ENCODE results near the gene PPY. TPM values are rescaled to one million over a fixed set of nuclear protein-coding genes. Genes with fewer than 3 reads are reported as not detected.

The PPY gene
- polyA plus RNA-seq, 3 donors: not detected

DNA sequence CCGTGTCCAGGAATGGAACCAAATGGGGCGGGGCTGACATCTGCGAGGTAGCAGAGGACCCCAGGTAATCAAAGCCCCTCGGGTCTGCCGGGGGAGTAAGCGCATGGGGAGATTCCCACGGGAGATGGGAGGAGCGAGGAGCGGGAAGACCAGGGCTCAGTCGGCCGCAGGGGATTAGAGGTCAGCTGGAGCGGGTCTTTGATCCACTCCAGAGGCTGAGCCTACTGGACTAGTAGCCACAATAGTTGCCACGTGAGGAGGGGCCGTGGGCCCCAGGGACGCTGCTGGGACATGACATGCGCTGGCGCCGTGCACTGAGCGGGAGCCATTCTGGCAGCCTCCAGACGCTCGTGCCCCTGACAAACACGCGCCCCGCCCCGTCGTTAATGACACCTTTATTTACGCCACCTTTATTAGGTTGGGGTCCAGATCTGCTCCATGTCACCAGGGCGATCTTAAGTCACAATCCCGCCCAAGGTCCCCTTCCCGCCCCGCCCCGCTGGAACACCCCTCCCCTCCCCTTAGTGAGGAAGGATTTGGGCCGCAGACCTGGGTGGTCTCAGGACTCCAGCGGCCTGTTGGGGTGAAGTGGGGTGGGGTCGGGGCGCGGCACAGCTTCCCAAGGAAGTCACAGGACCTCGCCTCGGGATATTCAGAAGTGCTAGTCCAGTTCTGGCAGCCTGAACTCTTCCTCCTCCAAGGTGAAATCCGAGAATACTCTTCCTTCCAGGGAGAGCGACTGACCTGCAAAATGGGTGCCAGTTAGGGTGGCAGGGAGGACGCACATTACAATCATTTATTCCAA is 15.0 kb downstream of the PPY start:
- intact Hi-C loops (cut with micrococcal nuclease): no loop called here
- no peak overlapping the region for H3K9ac ChIP-seq (ENCODE audit: insufficient read depth, low read length, poor library complexity, severe bottlenecking)
- H3K27me3 ChIP-seq (ENCODE audit: control insufficient read depth in 2 of 2, insufficient read depth in 2 of 2, low read length in 2 of 2): peaks cover 25 to 50% of the 10 kb centered on the region in 2 donors
- peak overlapping the region in 1 of 3 experiments; percentile 36 for H3K4me3 ChIP-seq (replicated peaks in 1 of 3; ENCODE audit: low read depth in 2 of 3, low read length in 3 of 3)
- H3K27ac Mint-ChIP-seq: no peak overlapping the region
- H3K4me3 Mint-ChIP-seq: peak overlapping the region; percentile 57 to 88
- peaks cover 0 to 13% (median 5%) of the 10 kb centered on the region in 7 donors for H3K9me3 Mint-ChIP-seq
- H3K9me3 ChIP-seq (replicated peaks in 1 of 2; ENCODE audit: control insufficient read depth in 1 of 2, insufficient read depth in 1 of 2, low read length in 2 of 2): peaks cover 0 to 5% of the 10 kb centered on the region in 2 donors
- no peaks in the 10 kb centered on the region for H3K79me2 ChIP-seq (ENCODE audit: insufficient read depth, low read length)
- peaks cover 14% of the 10 kb centered on the region for H3K4me1 Mint-ChIP-seq
- TF ChIP-seq, protein P1, sequence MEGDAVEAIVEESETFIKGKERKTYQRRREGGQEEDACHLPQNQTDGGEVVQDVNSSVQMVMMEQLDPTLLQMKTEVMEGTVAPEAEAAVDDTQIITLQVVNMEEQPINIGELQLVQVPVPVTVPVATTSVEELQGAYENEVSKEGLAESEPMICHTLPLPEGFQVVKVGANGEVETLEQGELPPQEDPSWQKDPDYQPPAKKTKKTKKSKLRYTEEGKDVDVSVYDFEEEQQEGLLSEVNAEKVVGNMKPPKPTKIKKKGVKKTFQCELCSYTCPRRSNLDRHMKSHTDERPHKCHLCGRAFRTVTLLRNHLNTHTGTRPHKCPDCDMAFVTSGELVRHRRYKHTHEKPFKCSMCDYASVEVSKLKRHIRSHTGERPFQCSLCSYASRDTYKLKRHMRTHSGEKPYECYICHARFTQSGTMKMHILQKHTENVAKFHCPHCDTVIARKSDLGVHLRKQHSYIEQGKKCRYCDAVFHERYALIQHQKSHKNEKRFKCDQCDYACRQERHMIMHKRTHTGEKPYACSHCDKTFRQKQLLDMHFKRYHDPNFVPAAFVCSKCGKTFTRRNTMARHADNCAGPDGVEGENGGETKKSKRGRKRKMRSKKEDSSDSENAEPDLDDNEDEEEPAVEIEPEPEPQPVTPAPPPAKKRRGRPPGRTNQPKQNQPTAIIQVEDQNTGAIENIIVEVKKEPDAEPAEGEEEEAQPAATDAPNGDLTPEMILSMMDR (IDR thresholded peaks at IDR 0.05): no peak
- H3K4me1 ChIP-seq (ENCODE audit: control insufficient read depth in 1 of 2, insufficient read depth in 2 of 2, low read length in 2 of 2): peaks cover 7 to 15% of the 10 kb centered on the region in 2 donors
- H3K27me3 Mint-ChIP-seq (ENCODE audit: low read depth in 3 of 3): peaks cover 37 to 73% (median 47%) of the 10 kb centered on the region in 3 donors
- no peaks in the 10 kb centered on the region for H3K36me3 ChIP-seq (replicated peaks in 1 of 2; ENCODE audit: control insufficient read depth in 1 of 2, insufficient read depth in 2 of 2, low read length in 2 of 2)
- H3K36me3 Mint-ChIP-seq: peaks cover 2 to 6% of the 10 kb centered on the region in 2 donors
- H3K4me2 ChIP-seq (replicated peaks; ENCODE audit: extremely low read depth, low read length, poor library complexity, severe bottlenecking): peak overlapping the region; percentile 30
- 6% methylated on average over 26 of the region's 42 CpGs for WGBS (ENCODE audit: insufficient coverage)
- no peak overlapping the region for H2AFZ ChIP-seq (ENCODE audit: insufficient read depth, low read depth, low read length, poor library complexity, severe bottlenecking)
- no peaks in the 10 kb centered on the region for H4K20me1 ChIP-seq (ENCODE audit: insufficient read depth, low read length)
- DNase-seq: no peak
- no peak overlapping the region for H3K27ac ChIP-seq (ENCODE audit: low read depth in 1 of 2, low read length in 2 of 2)

GRCh38 chr17:43924558-43924957 is 17.7 kb downstream of the PPY start:
- peaks cover 0 to 15% (median 5%) of the 10 kb centered on the region in 7 donors for H3K9me3 Mint-ChIP-seq
- no peak overlapping the region for H3K4me3 Mint-ChIP-seq
- WGBS (ENCODE audit: insufficient coverage): 71% methylated on average over 1 of the region's 2 CpGs
- H3K27me3 Mint-ChIP-seq (ENCODE audit: low read depth in 3 of 3): peaks cover 37 to 66% (median 47%) of the 10 kb centered on the region in 3 donors
- H3K27me3 ChIP-seq (ENCODE audit: control insufficient read depth in 2 of 2, insufficient read depth in 2 of 2, low read length in 2 of 2): peaks cover 25 to 47% of the 10 kb centered on the region in 2 donors
- no peak overlapping the region for H3K9ac ChIP-seq (ENCODE audit: insufficient read depth, low read length, poor library complexity, severe bottlenecking)
- no peaks in the 10 kb centered on the region for H4K20me1 ChIP-seq (ENCODE audit: insufficient read depth, low read length)
- intact Hi-C loops (cut with micrococcal nuclease): no loop called here
- peaks cover 7 to 15% of the 10 kb centered on the region in 2 donors for H3K4me1 ChIP-seq (ENCODE audit: control insufficient read depth in 1 of 2, insufficient read depth in 2 of 2, low read length in 2 of 2)
- H3K36me3 ChIP-seq (replicated peaks in 1 of 2; ENCODE audit: control insufficient read depth in 1 of 2, insufficient read depth in 2 of 2, low read length in 2 of 2): no peaks in the 10 kb centered on the region
- peaks cover 2 to 6% of the 10 kb centered on the region in 2 donors for H3K36me3 Mint-ChIP-seq
- H3K4me3 ChIP-seq (replicated peaks in 1 of 3; ENCODE audit: low read depth in 2 of 3, low read length in 3 of 3): no peak overlapping the region
- H3K4me2 ChIP-seq (replicated peaks; ENCODE audit: extremely low read depth, low read length, poor library complexity, severe bottlenecking): no peak overlapping the region
- H3K79me2 ChIP-seq (ENCODE audit: insufficient read depth, low read length): no peaks in the 10 kb centered on the region
- no peak overlapping the region for H3K27ac Mint-ChIP-seq
- H3K4me1 Mint-ChIP-seq: peaks cover 14% of the 10 kb centered on the region
- TF ChIP-seq, protein P1 (IDR thresholded peaks at IDR 0.05): no peak
- H2AFZ ChIP-seq (ENCODE audit: insufficient read depth, low read depth, low read length, poor library complexity, severe bottlenecking): no peak overlapping the region
- DNase-seq: no peak
- H3K9me3 ChIP-seq (replicated peaks in 1 of 2; ENCODE audit: control insufficient read depth in 1 of 2, insufficient read depth in 1 of 2, low read length in 2 of 2): peaks cover 0 to 5% of the 10 kb centered on the region in 2 donors
- no peak overlapping the region for H3K27ac ChIP-seq (ENCODE audit: low read depth in 1 of 2, low read length in 2 of 2)
